HG03097 (cell line): ENCODE results near the gene HNMT.

Source experiments
- ATAC-seq: cut with Tn5 transposase; IDR thresholded peaks from one replicate; pipeline ENCODE4 v1.9.1; 2021; ENCODE audit not compliant: unreplicated experiment, low FRiP score

The HNMT gene

GRCh38 chr2:138007431-138007830, 43.2 kb downstream of the HNMT start:
- ATAC-seq = no peak

GRCh38 chr2:138009622-138010021, 45.3 kb downstream of the HNMT start:
- ATAC-seq = no peak

GRCh38 chr2:138010890-138011289, 46.6 kb downstream of the HNMT start:
- ATAC-seq = no peak

GRCh38 chr2:138012082-138012481, 47.8 kb downstream of the HNMT start:
- ATAC-seq = no peak

GRCh38 chr2:138012968-138013367, 48.7 kb downstream of the HNMT start:
- no peak for ATAC-seq

GRCh38 chr2:138013639-138014038, 49.4 kb downstream of the HNMT start:
- ATAC-seq = no peak

GRCh38 chr2:138015494-138015893, 51.2 kb downstream of the HNMT start:
- ATAC-seq = no peak

- ATAC-seq = no peak
Measured at GRCh38 chr2:138016351-138017087, 52.2 kb downstream of the HNMT start.

- ATAC-seq = no peak
Measured at GRCh38 chr2:138017824-138018223, 53.6 kb downstream of the HNMT start.

GRCh38 chr2:138018866-138019688, 54.8 kb downstream of the HNMT start:
- no peak for ATAC-seq

- ATAC-seq = no peak
Measured at GRCh38 chr2:138020432-138020831, 56.2 kb downstream of the HNMT start.

- ATAC-seq = no peak
Measured at GRCh38 chr2:138021154-138021553, 56.9 kb downstream of the HNMT start.

GRCh38 chr2:138023298-138023697, 59.0 kb downstream of the HNMT start:
- no peak for ATAC-seq

- ATAC-seq = no peak
Measured at GRCh38 chr2:138023976-138024375, 59.7 kb downstream of the HNMT start.

GRCh38 chr2:138026111-138027020, 62.1 kb downstream of the HNMT start:
- no peak for ATAC-seq

- no peak for ATAC-seq
Measured at GRCh38 chr2:138028538-138028937, 64.3 kb downstream of the HNMT start.

- no peak for ATAC-seq
Measured at GRCh38 chr2:138029276-138029675, 65.0 kb downstream of the HNMT start.

- peak; percentile 72 for ATAC-seq
Measured at GRCh38 chr2:138030459-138030858, 66.2 kb downstream of the HNMT start.

GRCh38 chr2:138032334-138032733, 68.1 kb downstream of the HNMT start:
- no peak for ATAC-seq

GRCh38 chr2:138034536-138034935, 70.3 kb downstream of the HNMT start:
- ATAC-seq = no peak
